Stimulated activated CD4-positive, alpha-beta T cell treated with anti-CD3 and anti-CD28 coated beads, Interleukin-15, amount 100 ng/mL, for 48 hours (primary cell): ENCODE results near the gene KRT78.

Source experiments
- DNase-seq, 2 donors: peaks; one replicate each; pipeline ENCODE4 v3.0.0-alpha.2; 2020; ENCODE audit warnings: low read depth in 2 of 2

Gene KRT78

GRCh38 chr12:52824741-52825410, 23.9 kb downstream of the KRT78 start:
- no peak for DNase-seq

DNA sequence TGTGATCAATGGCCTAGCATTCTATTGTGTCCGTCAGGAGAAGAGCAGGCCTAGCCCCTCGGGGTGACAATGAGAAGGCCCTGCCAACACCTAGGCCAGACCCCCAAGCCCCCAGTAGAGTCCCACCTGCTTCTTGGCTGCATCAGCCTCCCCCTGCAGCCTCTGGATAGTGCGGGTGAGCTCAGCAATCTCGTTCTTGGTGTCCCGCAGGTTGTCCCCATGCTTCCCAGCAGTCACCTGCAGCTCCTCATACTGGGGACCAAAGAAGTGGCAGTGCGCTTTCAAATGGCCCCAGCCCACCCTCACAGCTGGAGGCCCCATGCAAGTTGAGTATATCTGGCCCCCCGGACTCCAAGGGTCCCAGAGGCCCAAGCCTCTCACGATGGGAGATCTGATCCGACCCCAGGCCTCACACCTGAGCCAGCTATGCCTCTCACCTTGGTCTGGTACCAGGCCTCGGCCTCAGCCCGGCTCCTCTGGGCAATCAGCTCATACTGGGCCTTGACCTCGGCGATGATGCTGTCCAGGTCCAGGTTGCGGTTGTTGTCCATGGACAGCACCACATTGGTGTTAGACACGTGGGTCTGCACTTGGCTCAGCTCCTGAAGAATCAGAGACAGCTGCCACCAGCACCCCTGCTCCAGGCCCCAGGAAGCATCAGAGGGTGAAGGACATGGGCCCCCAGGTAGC, 24.9 kb downstream of the KRT78 start:
- no peak for DNase-seq

DNA sequence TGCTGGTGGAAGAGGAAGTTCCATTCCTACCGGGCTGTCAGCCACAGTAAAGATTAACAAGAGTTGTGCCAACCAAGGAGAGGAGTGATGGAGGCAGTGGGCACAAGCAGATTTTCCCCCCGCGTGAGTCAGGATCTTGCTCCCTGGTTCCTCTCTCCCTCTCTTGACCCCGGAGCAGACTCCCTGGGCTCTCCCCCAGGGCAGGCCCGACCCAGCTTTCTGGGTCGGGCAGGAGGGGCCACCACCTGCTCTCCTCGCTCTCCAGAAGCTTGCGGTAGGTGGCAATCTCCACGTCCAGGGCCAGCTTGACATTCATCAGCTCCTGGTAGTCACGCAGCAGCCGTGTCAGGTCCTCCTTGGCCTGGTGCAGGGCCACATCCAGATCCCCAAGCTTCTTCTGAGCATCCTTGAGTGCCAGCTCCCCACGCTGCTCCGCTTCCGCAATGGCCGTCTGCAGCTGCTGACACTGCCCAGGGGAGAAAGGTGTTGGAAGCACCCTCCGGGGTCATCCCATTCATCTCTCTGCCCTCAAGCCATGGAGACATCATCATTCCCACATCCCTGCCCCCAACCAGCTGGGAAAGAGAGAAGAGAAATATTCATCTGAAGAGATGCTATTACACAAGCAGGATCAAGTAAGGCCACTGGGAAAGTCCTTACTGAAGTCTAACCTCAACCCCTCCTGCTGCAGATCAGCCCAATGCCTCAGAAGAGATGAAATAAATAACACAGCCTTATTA, 25.9 kb downstream of the KRT78 start:
- DNase-seq = no peak

GRCh38 chr12:52821826-52822660, 26.8 kb downstream of the KRT78 start:
- no peak for DNase-seq

DNA sequence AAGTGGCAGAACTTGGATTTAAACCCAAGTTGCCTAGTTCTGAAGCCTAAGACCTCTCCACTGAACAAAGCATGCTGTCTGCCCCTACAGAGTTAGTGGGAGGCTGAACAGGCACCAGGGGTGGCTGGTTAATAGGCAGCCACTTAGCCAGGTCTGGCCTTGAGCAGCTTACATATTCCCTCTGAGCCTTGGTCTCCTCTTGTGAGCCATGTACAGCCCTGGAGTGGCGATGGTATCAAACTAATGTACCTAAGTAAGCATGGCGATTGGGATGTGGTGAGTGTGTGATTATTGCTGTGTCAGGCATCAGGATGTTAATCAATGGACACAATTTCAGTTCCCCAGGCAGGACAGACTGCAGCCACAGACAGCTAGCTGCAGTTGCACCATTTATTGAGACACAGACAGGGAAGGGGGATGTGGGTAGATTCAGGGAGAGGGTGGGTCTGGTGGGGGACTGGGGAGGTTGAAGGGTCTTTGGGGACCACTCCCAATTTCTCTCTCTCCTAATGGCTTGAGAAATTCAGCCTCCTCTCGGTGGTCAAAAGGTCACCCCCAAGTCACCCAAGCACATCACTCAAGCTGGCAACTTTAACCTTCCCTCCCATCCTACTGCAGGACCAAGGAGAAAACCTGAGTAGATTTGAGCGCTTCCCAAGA, 27.6 kb downstream of the KRT78 start:
- DNase-seq = no peak

DNA sequence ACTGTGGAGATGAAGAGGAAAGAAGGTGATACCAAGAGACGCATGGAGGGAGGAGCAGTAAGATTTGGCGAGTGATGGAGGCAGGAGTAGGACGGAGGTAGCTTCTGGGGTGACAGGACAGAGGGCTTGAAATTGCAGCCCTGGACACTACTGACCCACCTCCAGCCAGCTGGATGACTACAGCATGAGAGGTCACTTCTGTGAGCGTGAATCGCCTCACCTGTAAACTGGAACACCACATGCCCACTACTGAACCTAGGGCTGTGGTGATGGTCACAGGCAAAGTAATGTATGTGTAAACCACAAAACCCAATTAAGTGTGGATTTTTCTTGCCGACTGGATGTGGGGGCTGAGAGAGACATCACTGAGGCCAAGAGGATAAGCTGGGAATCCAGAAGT, 28.3 kb downstream of the KRT78 start:
- no peak for DNase-seq

- DNase-seq = no peak
These were observed 28.9 kb downstream of the KRT78 start for GRCh38 chr12:52819731-52820510.

DNA sequence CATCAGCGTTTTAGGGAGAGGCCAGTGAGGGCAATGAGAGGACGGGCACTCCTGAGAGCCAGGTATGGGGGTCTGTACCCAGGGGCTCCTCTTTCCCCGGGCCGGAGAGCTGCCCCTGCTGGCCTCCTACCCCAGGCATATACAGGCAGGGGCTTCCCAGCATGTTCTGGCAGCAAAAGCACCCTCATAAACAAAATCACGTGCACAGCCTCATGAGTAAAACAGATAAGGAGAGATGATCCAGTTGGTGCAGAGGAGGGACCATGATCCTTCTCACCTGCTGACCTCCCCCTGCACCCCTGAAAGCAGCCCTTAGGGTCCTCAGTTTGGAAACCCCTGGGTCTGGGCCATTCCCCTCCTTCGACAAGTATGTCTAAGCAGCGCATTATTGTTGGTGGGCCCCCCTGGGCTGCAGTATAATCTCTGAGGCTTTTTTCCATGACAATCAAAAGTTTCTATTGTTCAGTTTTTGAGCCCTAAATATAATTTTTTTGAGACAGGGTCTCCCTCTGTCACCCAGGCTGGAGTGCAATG, 29.8 kb downstream of the KRT78 start:
- DNase-seq = no peak

- no peak for DNase-seq
These were observed 30.4 kb downstream of the KRT78 start for GRCh38 chr12:52818388-52818787.

- DNase-seq = no peak
These were observed 31.0 kb downstream of the KRT78 start for GRCh38 chr12:52817699-52818238.

DNA sequence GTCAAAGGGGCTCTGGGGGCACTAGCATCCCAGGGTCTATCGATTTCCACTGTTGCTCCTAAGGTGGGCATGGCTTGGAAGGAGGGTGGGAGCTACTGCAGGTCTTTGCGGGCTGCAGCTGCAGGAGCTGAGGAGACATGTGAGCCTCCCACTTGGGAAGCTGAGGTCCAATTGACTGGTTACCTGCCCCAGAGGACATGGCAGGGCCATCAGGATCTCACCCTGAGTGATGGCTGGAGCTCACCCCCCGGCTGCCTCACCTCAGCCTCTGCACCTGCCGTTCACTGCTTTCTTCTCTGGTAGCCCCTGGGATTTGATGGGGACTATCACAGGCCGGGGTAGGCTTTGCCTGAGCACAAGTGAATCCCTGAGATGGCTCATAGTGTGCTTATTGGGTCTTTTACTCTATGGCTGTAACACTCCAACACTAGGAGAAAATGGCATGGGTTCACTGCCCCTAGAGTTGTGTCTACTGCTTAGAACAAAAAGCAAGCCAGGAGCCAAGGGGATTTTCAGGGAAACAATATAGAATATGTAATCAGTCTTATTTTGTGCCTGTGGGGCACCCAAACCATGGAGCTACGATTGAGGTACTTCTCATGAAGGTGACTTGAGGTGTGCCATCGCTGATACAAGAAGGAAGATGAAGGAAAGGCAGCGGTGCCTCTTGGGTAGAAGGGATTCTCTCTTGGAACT, 31.6 kb downstream of the KRT78 start:
- DNase-seq = no peak

DNA sequence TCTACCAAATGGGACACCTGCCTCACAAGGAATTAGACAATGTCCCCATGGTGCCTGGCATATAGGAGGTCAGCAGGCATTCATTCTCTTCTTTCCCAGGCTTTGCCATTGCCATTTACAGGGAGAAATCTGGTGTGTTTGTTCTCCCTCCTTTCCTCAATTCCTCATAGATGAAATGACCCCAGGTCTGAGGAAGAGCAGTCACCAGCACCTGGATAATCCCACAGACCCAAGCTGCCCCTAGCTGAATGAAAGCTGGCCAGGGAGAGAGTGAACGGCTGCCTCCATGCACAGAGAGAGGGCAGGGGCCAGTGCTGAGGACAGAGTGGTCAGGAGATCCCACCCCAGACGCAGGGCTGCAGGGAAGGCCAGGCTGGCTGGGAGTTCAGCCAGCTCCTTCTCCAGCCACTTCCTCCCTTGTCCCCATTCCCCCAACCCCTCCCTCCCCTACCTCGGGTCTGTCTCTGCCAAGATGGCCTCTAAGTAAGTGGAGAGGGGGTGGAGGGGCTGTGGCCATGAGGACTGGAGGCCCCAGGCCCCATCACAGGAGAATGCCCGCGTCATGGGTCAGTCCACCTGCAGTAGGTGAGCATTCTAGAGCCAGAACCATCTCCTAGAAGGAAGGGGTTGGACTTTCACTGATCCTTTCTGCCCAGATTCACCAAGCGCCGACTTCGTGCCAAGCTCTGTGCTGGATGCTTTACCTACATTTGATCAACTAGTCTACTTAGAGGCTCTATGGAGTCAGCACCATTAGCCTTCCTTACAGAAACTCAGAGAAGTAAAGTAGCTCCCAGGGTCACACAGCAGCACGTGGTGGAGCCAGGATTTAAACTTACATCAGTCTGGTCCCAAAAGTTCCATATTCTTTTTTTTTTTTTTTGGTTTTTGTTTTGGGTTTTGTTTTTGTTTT, 32.9 kb downstream of the KRT78 start:
- no peak for DNase-seq

DNA sequence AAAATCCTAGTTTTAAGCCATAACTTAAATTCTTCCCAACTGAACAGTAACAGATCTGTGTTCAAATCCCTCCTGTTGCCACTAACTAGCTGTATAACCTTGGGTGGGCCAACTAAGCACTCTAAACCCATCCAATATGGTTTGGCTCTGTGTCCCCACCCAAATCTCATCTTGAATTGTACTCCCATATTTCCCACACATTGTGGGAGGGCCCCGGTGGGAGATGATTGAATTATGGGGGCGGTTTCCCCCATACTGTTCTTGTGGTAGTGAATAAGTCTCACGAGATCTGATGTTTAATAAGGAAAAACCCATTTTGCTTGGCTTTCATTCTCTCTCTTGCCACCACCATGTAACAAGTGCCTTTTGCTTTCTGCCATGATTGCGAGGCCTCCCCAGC, 33.6 kb downstream of the KRT78 start:
- no peak for DNase-seq

- no peak for DNase-seq
These were observed 34.1 kb downstream of the KRT78 start for GRCh38 chr12:52814710-52815155.

GRCh38 chr12:52813885-52814709, 34.7 kb downstream of the KRT78 start, which contains the start of gene KRT4:
KRT4 (minus strand) TSS chr12:52814116; CDS start chr12:52814058, 58 bp downstream.
- DNase-seq = no peak

DNA sequence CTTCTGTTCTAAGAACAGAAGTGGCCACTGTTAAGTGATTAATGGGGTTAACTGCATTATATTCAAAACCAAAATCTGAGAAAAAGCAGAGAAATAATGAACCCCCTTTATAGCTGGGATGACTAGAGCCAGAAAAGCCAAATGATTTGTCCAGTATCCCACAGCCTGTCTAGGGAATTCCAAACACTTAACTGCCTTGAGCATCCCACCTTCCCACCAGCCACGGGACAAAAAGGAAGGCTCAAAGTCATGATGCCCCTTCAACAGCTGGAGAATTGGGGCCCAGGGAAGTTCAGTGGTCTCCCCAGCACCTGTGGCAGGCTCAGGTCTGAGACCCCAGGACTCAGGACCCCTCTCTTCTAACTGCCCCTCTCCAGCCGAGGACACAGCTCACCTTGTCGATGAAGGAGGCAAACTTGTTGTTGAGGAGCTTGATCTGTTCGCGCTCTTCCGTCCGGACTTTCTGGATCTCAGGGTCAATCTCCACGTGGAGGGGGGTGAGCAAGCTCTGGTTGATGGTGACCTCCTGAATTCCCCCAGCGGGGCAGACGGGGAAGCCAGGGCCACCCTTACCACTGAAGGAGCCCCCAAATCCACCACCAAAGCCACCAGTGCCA, 35.5 kb downstream of the KRT78 start:
- DNase-seq = no peak

DNA sequence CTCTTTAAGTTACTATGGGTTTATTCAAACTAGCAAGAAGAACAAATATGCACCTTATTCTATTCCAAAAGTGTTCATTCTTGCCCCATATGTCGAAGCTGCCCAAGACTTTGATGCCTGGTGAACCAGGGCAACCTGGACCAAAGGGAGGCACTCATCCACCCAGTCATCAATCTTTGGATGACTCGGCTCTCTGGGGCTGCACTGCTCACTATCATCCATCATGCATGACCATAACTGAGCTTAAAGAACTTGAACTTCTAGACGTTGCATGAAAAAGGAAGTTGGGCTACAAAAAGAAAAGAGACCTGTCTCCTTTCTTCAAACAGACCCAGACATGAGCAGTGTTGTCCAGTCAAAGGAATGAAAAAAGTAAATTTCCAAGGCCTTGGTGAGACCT, 36.0 kb downstream of the KRT78 start:
- no peak for DNase-seq
